Activated CD4-positive, alpha-beta T cell treated with anti-CD3 and anti-CD28 coated beads for 36 hours (primary cell): ENCODE results near the gene ABCA5. TPM values are rescaled to one million over a fixed set of nuclear protein-coding genes. Genes with fewer than 3 reads are reported as not detected.
"Not testable (repeated sequence)": the region's sequence is repeated elsewhere in the genome, so short reads cannot be mapped to it uniquely, and the experiment has no call there.

Experiments
- ATAC-seq: fragments of 200-7000 bp; cut with Tn5 transposase; one replicate; pipeline ENCODE4 v1.10.0; 2021; ENCODE audit warnings: mild to moderate bottlenecking, moderate library complexity
- CTCF ChIA-PET: fragments of 350-600 bp; sonication (Branson Sonifier 250); formaldehyde crosslinking; loops from one replicate; lab custom pipeline; 2021; ENCODE audit warnings: antibody characterized with exemption; lab: Charles Lee
- POLR2A ChIA-PET: fragments of 350-600 bp; sonication (Branson Sonifier 250); formaldehyde crosslinking; loops from one replicate; lab custom pipeline; 2021; ENCODE audit warnings: antibody characterized with exemption, inconsistent platforms; lab: Charles Lee
- DNase-seq: peaks from one replicate; pipeline ENCODE4 v3.0.0-alpha.2; 2020
- H3K27ac Mint-ChIP-seq: one replicate; pipeline ENCODE4 v1.8.0; 2021; ENCODE audit warnings: mixed read lengths
- H3K27me3 Mint-ChIP-seq: one replicate; pipeline ENCODE4 v1.8.0; 2021; ENCODE audit warnings: mixed read lengths
- H3K36me3 Mint-ChIP-seq: one replicate; pipeline ENCODE4 v1.8.0; 2021; ENCODE audit warnings: low read depth, mixed read lengths
- H3K4me1 Mint-ChIP-seq: one replicate; pipeline ENCODE4 v1.8.0; 2021; ENCODE audit warnings: mixed read lengths
- H3K4me3 Mint-ChIP-seq: one replicate; pipeline ENCODE4 v1.8.0; 2021; ENCODE audit warnings: mild to moderate bottlenecking, moderate library complexity, mixed read lengths
- H3K9me3 Mint-ChIP-seq: one replicate; pipeline ENCODE4 v1.8.0; 2021; ENCODE audit warnings: low read depth, mixed read lengths
- intact Hi-C, 2 experiments: fragments of 100-400 bp; cut with DNase I in 1 of 2; cut with micrococcal nuclease in 1 of 2; formaldehyde crosslinking; loops; one replicate each; pipeline versions ENCODE4 v1.14.2 to v1.15.1; 2022 to 2024; cut with DNase I, micrococcal nuclease
- total RNA-seq, 2 experiments: library from RNA; stranded (reverse); gene quantifications; one replicate each; pipeline ENCODE4 v1.2.3, GENCODE V29; 2021

The ABCA5 gene
- total RNA-seq, 2 experiments from 2014 or later: 14.4 to 15.1 TPM

- CTCF ChIA-PET: no interaction called here
- H3K27ac Mint-ChIP-seq: no peak overlapping the region
- no peaks in the 10 kb centered on the region for H3K27me3 Mint-ChIP-seq
- DNase-seq: no peak
- POLR2A ChIA-PET: no interaction called here
- intact Hi-C loops: no loop called here
- no peak for ATAC-seq
- H3K9me3 Mint-ChIP-seq: no peaks in the 10 kb centered on the region
- H3K4me3 Mint-ChIP-seq: no peak overlapping the region
- no peaks in the 10 kb centered on the region for H3K36me3 Mint-ChIP-seq
- H3K4me1 Mint-ChIP-seq: no peaks in the 10 kb centered on the region
Observed at GRCh38 chr17:69198238-69198637, 128.7 kb downstream of the ABCA5 start.

- H3K9me3 Mint-ChIP-seq, CTCF ChIA-PET, DNase-seq, intact Hi-C loops, H3K4me1 Mint-ChIP-seq, POLR2A ChIA-PET, H3K27me3 Mint-ChIP-seq, H3K36me3 Mint-ChIP-seq, ATAC-seq, H3K4me3 Mint-ChIP-seq, H3K27ac Mint-ChIP-seq: not testable (repeated sequence)
Observed at GRCh38 chr17:69196105-69196653, 130.8 kb downstream of the ABCA5 start.

Other genes with a start within 250 kb of the ABCA5 start
- gene ABCA6, start 185.2 kb downstream of the ABCA5 start, total RNA-seq: not detected
- gene ABCA10, start 98.3 kb downstream of the ABCA5 start, total RNA-seq: under 1 TPM; 0.27 to 0.32 TPM
- gene MAP2K6, start 87.6 kb upstream of the ABCA5 start, total RNA-seq: 1 to 10 TPM; 2.7 to 3.4 TPM